MCF 10A (cell line): Measurements from ENCODE around the gene SLC25A4. TPM values are rescaled to one million over a fixed set of nuclear protein-coding genes. Genes with fewer than 3 reads are reported as not detected.
"Not testable (repeated sequence)": the region's sequence is repeated elsewhere in the genome, so short reads cannot be mapped to it uniquely, and the experiment has no call there.

Experiments used
- BruUV-seq: library from RNA; stranded (reverse); fragments of 400-500 nt; replicated peaks from 2 replicates; lab custom pipeline; 2021; lab: Mats Ljungman, UMichigan
- CTCF ChIA-PET: fragments of 300-600 bp; sonication (Branson Sonifier 250); formaldehyde crosslinking; extraction: SDS; loops from one replicate; lab custom pipeline; 2021; ENCODE audit warnings: antibody characterized with exemption, inconsistent platforms; lab: Yijun Ruan, JAX
- POLR2A ChIA-PET: fragments of 300-600, 350-650 bp; sonication (Branson Sonifier 250); formaldehyde crosslinking; extraction: SDS; loops from one replicate; lab custom pipeline; 2020; ENCODE audit warnings: antibody characterized with exemption, inconsistent platforms; lab: Yijun Ruan, JAX
- DNase-seq: peaks from one replicate; pipeline ENCODE4 v3.0.0-alpha.2; 2018; ENCODE audit not compliant: unreplicated experiment
- H3K27ac Mint-ChIP-seq: one replicate; pipeline ENCODE4 v1.8.0; 2022; ENCODE audit warnings: mild to moderate bottlenecking, low read depth, mixed read lengths; ENCODE audit not compliant: unreplicated experiment
- H3K27me3 Mint-ChIP-seq: one replicate; pipeline ENCODE4 v1.8.0; 2022; ENCODE audit warnings: mixed read lengths; ENCODE audit not compliant: insufficient read depth, unreplicated experiment
- H3K36me3 Mint-ChIP-seq: one replicate; pipeline ENCODE4 v1.8.0; 2022; ENCODE audit warnings: mild to moderate bottlenecking, moderate library complexity, mixed read lengths; ENCODE audit not compliant: insufficient read depth, unreplicated experiment
- H3K4me1 Mint-ChIP-seq: one replicate; pipeline ENCODE4 v1.8.0; 2022; ENCODE audit warnings: mixed read lengths; ENCODE audit not compliant: insufficient read depth, unreplicated experiment
- H3K4me3 Mint-ChIP-seq: one replicate; pipeline ENCODE4 v1.8.0; 2022; ENCODE audit warnings: mild to moderate bottlenecking, moderate library complexity, mixed read lengths; ENCODE audit not compliant: unreplicated experiment
- H3K9me3 Mint-ChIP-seq: one replicate; pipeline ENCODE4 v1.8.0; 2022; ENCODE audit warnings: mixed read lengths; ENCODE audit not compliant: unreplicated experiment
- intact Hi-C: fragments of 100-400 bp; cut with micrococcal nuclease; formaldehyde crosslinking; loops from 2 replicates; pipeline ENCODE4 v1.14.1; 2022
- total RNA-seq: library from RNA; stranded (reverse); gene quantifications from 2 replicates; pipeline ENCODE4 v1.2.3, GENCODE V29; 2022
- TF ChIP-seq, protein P1 (sequence below): fragments of 200-600 bp; IDR thresholded peaks from one replicate; pipeline ENCODE4 v1.8.0; 2022; ENCODE audit warnings: antibody characterized with exemption, mild to moderate bottlenecking; ENCODE audit not compliant: unreplicated experiment

Gene SLC25A4
- total RNA-seq, 1 experiment from 2014 or later, result 18.9 TPM

DNA sequence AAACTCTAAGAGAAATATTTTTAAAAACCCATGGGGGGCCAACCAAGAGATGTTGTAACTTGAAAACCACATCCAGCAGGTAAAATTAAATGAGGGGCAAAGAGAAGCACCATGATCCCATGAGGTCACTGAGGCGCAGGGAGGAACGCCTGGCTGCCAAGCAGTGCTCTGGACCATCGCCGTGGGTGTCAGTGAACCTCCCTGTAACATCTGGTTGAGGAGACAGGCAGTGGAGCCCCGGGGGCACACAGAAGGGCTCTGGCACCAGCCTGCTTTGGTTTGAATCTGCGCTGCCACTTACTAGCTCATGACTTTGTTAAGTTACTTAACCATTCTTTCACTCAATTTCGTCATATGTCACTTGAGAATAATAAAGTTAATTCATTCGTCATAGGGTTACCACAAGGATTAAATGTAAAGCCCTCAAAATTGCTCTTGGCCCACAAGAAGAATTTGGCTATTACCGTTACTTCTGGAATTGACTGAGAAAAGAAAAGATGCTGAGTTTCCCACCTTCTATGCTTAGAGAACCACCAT, 41.6 kb upstream of the SLC25A4 start:
- Mint-ChIP-seq H3K9me3 (no peaks in the 10 kb centered on the region), H3K36me3 (no peaks in the 10 kb centered on the region), H3K4me3 (no peak overlapping the region), H3K27me3 (no peaks in the 10 kb centered on the region), H3K4me1 (no peaks in the 10 kb centered on the region), H3K27ac (no peak overlapping the region)
- no peak for DNase-seq
- TF ChIP-seq, protein P1, sequence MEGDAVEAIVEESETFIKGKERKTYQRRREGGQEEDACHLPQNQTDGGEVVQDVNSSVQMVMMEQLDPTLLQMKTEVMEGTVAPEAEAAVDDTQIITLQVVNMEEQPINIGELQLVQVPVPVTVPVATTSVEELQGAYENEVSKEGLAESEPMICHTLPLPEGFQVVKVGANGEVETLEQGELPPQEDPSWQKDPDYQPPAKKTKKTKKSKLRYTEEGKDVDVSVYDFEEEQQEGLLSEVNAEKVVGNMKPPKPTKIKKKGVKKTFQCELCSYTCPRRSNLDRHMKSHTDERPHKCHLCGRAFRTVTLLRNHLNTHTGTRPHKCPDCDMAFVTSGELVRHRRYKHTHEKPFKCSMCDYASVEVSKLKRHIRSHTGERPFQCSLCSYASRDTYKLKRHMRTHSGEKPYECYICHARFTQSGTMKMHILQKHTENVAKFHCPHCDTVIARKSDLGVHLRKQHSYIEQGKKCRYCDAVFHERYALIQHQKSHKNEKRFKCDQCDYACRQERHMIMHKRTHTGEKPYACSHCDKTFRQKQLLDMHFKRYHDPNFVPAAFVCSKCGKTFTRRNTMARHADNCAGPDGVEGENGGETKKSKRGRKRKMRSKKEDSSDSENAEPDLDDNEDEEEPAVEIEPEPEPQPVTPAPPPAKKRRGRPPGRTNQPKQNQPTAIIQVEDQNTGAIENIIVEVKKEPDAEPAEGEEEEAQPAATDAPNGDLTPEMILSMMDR, result no peak
- ChIA-PET POLR2A (no interaction called here), CTCF (interaction anchor here (0.9 to 1.7 kb wide), 2 partner anchors 33 to 62 kb away, joined by 3 to 12 read pairs; no protein-coding TSS in a partner anchor)
- BruUV-seq, result no TSS peak
- intact Hi-C loops, result no loop called here

DNA sequence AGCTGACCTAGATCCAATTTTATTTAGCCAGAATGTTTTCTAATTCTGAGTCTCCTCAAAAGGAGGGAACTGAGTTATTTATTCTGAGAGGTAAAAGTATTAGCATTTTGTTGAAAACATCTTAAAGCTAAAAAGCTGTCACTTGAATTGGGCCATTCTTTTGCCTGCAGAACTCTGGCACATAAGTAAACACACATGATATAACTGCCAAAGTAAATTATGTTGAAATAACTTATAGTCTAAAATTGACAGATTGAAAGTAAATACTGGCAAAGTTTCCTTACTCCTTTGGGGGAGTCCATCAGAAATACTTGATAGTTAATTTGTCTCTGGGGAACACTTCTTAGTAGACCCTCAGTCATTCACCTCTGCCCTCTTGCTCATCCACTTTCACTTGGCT, 38.3 kb upstream of the SLC25A4 start:
- Mint-ChIP-seq H3K27me3 (no peaks in the 10 kb centered on the region), H3K4me3 (no peak overlapping the region), H3K4me1 (no peaks in the 10 kb centered on the region), H3K27ac (no peak overlapping the region), H3K36me3 (no peaks in the 10 kb centered on the region), H3K9me3 (no peaks in the 10 kb centered on the region)
- no TSS peak for BruUV-seq
- intact Hi-C loops, result no loop called here
- TF ChIP-seq, protein P1, result no peak
- CTCF ChIA-PET, result interaction anchor here (0.6 to 1.2 kb wide), 4 partner anchors 9 to 78 kb away, joined by 3 to 4 read pairs (median 4); no protein-coding TSS in a partner anchor
- POLR2A ChIA-PET, result no interaction called here
- no peak for DNase-seq

GRCh38 chr4:185106353-185106752, 36.7 kb upstream of the SLC25A4 start:
- CTCF ChIA-PET, result interaction anchor here (0.8 to 3.6 kb wide), 3 partner anchors 11 to 361 kb away, joined by 3 to 27 read pairs (median 3); no protein-coding TSS in a partner anchor
- Mint-ChIP-seq H3K27ac (no peak overlapping the region), H3K4me3 (no peak overlapping the region), H3K4me1 (no peaks in the 10 kb centered on the region), H3K36me3 (no peaks in the 10 kb centered on the region), H3K27me3 (no peaks in the 10 kb centered on the region), H3K9me3 (no peaks in the 10 kb centered on the region)
- no peak for DNase-seq
- POLR2A ChIA-PET, result interaction anchor here (1.2 kb wide), 1 partner anchor 11 kb away, joined by 3 read pairs; no protein-coding TSS in a partner anchor
- intact Hi-C loops, result no loop called here
- TF ChIP-seq, protein P1, result no peak
- BruUV-seq, result no TSS peak

DNA sequence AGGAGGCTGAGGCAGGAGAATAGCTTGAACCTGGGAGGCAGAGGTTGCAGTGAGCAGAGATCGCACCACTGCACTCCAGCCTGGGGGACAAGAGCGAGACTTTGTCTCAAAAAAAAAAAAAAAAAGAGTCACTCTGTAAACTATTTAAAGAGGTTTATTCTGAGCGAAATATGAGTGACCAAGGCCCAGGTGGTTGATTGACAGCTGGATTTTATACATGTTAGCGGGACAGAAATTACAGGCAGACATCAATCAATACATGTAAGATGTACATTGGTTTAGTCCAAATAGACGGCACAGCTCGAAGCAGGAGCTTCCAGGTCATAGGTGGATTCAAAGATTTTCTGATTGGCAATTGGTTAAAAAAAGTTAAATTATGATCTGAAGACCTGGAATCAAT, 35.5 kb upstream of the SLC25A4 start:
- BruUV-seq, H3K27me3 Mint-ChIP-seq, H3K27ac Mint-ChIP-seq, H3K9me3 Mint-ChIP-seq, H3K4me1 Mint-ChIP-seq, intact Hi-C loops, H3K36me3 Mint-ChIP-seq, DNase-seq, H3K4me3 Mint-ChIP-seq: not testable (repeated sequence)
- ChIA-PET CTCF (interaction anchor here (0.7 to 3.6 kb wide), 6 partner anchors 11 to 463 kb away, joined by 3 to 27 read pairs (median 4); no protein-coding TSS in a partner anchor), POLR2A (interaction anchor here (1.0 kb wide), 1 partner anchor 35 kb away, joined by 3 read pairs; the partner anchor contains the start of gene SLC25A4)
